ENCODE data around the gene NPHP3. TPM values are rescaled to one million over a fixed set of nuclear protein-coding genes. Genes with fewer than 3 reads are reported as not detected.
"Not testable (repeated sequence)": the region's sequence is repeated elsewhere in the genome, so short reads cannot be mapped to it uniquely, and the experiment has no call there.

NPHP3 gene
- total and polyA plus RNA-seq, 2 donors: 13.0 to 104 TPM

- 88% methylated on average over 1 of the region's 1 CpG for WGBS
- H3K36me3 ChIP-seq (ENCODE audit: insufficient read depth): no peaks in the 10 kb centered on the region
- no peak overlapping the region for H3K4me3 ChIP-seq (ENCODE audit: low read depth, low read length)
- no peak overlapping the region for H3K27ac ChIP-seq (ENCODE audit: low read depth)
- DNase-seq (ENCODE audit: extremely low spot score): no peak
- H3K4me1 ChIP-seq (ENCODE audit: insufficient read depth): no peaks in the 10 kb centered on the region
Measured at GRCh38 chr3:132645058-132645457, 77.2 kb downstream of the NPHP3 start.

- no peaks in the 10 kb centered on the region for H3K4me1 ChIP-seq (ENCODE audit: insufficient read depth)
- H3K36me3 ChIP-seq (ENCODE audit: insufficient read depth): no peaks in the 10 kb centered on the region
- H3K4me3 ChIP-seq (ENCODE audit: low read depth, low read length): no peak overlapping the region
- WGBS: 78% methylated on average over 2 of the region's 2 CpGs
- no peak for DNase-seq (ENCODE audit: extremely low spot score)
- no peak overlapping the region for H3K27ac ChIP-seq (ENCODE audit: low read depth)
Measured at GRCh38 chr3:132643366-132643765, 78.8 kb downstream of the NPHP3 start.

- Histone ChIP-seq H3K4me3 (ENCODE audit: low read depth, low read length) (no peak overlapping the region), H3K36me3 (ENCODE audit: insufficient read depth) (no peaks in the 10 kb centered on the region), H3K4me1 (ENCODE audit: insufficient read depth) (no peaks in the 10 kb centered on the region), H3K27ac (ENCODE audit: low read depth) (no peak overlapping the region)
- WGBS: 71% methylated on average over 2 of the region's 2 CpGs
- no peak for DNase-seq (ENCODE audit: extremely low spot score)
Measured at GRCh38 chr3:132642539-132642847, 79.7 kb downstream of the NPHP3 start.

GRCh38 chr3:132641837-132642538 is 80.2 kb downstream of the NPHP3 start:
- no peak for DNase-seq (ENCODE audit: extremely low spot score)
- Histone ChIP-seq H3K36me3 (ENCODE audit: insufficient read depth) (no peaks in the 10 kb centered on the region), H3K27ac (ENCODE audit: low read depth) (no peak overlapping the region), H3K4me3 (ENCODE audit: low read depth, low read length) (no peak overlapping the region), H3K4me1 (ENCODE audit: insufficient read depth) (no peaks in the 10 kb centered on the region)
- WGBS: 71% methylated on average over 5 of the region's 5 CpGs

- not testable (repeated sequence) for H3K4me3 ChIP-seq (ENCODE audit: low read depth, low read length); H3K36me3 ChIP-seq (ENCODE audit: insufficient read depth); H3K27ac ChIP-seq (ENCODE audit: low read depth); DNase-seq (ENCODE audit: extremely low spot score); H3K4me1 ChIP-seq (ENCODE audit: insufficient read depth)
- 85% methylated on average over 2 of the region's 2 CpGs for WGBS
Measured at GRCh38 chr3:132641427-132641826, 80.8 kb downstream of the NPHP3 start.

GRCh38 chr3:132638706-132639105 is 83.5 kb downstream of the NPHP3 start:
- Histone ChIP-seq H3K4me3 (ENCODE audit: low read depth, low read length) (no peak overlapping the region), H3K4me1 (ENCODE audit: insufficient read depth) (no peaks in the 10 kb centered on the region), H3K27ac (ENCODE audit: low read depth) (no peak overlapping the region), H3K36me3 (ENCODE audit: insufficient read depth) (no peaks in the 10 kb centered on the region)
- DNase-seq (ENCODE audit: extremely low spot score): no peak

GRCh38 chr3:132637590-132637989 is 84.6 kb downstream of the NPHP3 start:
- Histone ChIP-seq H3K36me3 (ENCODE audit: insufficient read depth) (no peaks in the 10 kb centered on the region), H3K4me3 (ENCODE audit: low read depth, low read length) (no peak overlapping the region), H3K4me1 (ENCODE audit: insufficient read depth) (no peaks in the 10 kb centered on the region), H3K27ac (ENCODE audit: low read depth) (no peak overlapping the region)
- 54% methylated on average over 1 of the region's 1 CpG for WGBS
- no peak for DNase-seq (ENCODE audit: extremely low spot score)

GRCh38 chr3:132635052-132635451 is 87.2 kb downstream of the NPHP3 start:
- Histone ChIP-seq H3K27ac (ENCODE audit: low read depth) (no peak overlapping the region), H3K36me3 (ENCODE audit: insufficient read depth) (no peaks in the 10 kb centered on the region), H3K4me3 (ENCODE audit: low read depth, low read length) (no peak overlapping the region), H3K4me1 (ENCODE audit: insufficient read depth) (no peaks in the 10 kb centered on the region)
- no peak for DNase-seq (ENCODE audit: extremely low spot score)

Other genes with a start within 250 kb of the NPHP3 start
- gene ACKR4, start 125.1 kb downstream of the NPHP3 start, total RNA-seq: 6.8 TPM
- 2.1 TPM for gene ACKR4, start 125.1 kb downstream of the NPHP3 start, polyA plus RNA-seq
- gene ACAD11, start 62.6 kb downstream of the NPHP3 start, total RNA-seq: 47.3 TPM
- gene ACAD11, start 62.6 kb downstream of the NPHP3 start, polyA plus RNA-seq: 10.2 TPM
- 57.9 TPM for gene UBA5, start 62.1 kb downstream of the NPHP3 start, total RNA-seq
- 28.2 TPM for gene UBA5, start 62.1 kb downstream of the NPHP3 start, polyA plus RNA-seq